ENCODE results near the gene LYPD6B. TPM values are rescaled to one million over a fixed set of nuclear protein-coding genes. Genes with fewer than 3 reads are reported as not detected.

LYPD6B gene
- total RNA-seq, 1 donor from 2014 or later: not detected

DNA sequence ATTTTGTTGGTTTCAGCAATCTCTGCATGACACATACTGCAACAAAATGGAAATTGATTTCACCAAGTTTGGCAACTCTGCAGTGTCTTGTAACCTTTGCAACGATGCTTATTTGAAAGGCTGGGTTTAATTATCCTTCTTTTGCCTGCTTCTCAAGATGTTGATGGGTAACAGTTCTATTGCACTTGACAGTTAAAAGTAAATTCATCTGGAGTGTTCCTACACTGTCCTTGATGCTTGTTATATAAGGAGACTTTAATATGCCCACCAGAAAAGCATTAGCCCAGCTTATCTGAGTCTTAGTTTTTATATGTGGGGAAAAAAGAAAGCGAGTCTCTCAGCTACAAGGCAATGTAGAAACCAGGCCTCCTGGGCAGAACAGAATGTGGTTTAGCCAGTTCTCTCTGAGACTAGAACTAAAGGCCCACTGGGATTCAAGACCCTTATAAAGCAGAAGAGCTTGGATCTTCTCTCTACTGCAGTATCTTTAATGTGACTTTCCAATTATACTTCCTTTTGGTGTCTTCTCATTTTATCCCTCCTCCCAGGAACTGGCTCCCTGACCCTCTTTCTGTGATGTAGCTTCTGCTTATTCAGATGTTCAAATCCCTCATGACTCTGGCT, 185.1 kb downstream of the LYPD6B start:
- Mint-ChIP-seq H3K9me3 (no peaks in the 10 kb centered on the region), H3K27me3 (ENCODE audit: low read depth) (no peaks in the 10 kb centered on the region), H3K36me3 (ENCODE audit: low read depth) (no peaks in the 10 kb centered on the region), H3K4me1 (peaks cover 18% of the 10 kb centered on the region), H3K4me3 (no peak overlapping the region), H3K27ac (ENCODE audit: unreplicated experiment) (no peak overlapping the region)
- TF ChIP-seq, protein P1, sequence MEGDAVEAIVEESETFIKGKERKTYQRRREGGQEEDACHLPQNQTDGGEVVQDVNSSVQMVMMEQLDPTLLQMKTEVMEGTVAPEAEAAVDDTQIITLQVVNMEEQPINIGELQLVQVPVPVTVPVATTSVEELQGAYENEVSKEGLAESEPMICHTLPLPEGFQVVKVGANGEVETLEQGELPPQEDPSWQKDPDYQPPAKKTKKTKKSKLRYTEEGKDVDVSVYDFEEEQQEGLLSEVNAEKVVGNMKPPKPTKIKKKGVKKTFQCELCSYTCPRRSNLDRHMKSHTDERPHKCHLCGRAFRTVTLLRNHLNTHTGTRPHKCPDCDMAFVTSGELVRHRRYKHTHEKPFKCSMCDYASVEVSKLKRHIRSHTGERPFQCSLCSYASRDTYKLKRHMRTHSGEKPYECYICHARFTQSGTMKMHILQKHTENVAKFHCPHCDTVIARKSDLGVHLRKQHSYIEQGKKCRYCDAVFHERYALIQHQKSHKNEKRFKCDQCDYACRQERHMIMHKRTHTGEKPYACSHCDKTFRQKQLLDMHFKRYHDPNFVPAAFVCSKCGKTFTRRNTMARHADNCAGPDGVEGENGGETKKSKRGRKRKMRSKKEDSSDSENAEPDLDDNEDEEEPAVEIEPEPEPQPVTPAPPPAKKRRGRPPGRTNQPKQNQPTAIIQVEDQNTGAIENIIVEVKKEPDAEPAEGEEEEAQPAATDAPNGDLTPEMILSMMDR (conservative IDR thresholded peaks at IDR 0.05): no peak
- DNase-seq (ENCODE audit: low read depth, low spot score): no peak

GRCh38 chr2:149224543-149224942, 186.0 kb downstream of the LYPD6B start:
- Mint-ChIP-seq H3K4me1 (peaks cover 17% of the 10 kb centered on the region), H3K4me3 (no peak overlapping the region), H3K9me3 (no peaks in the 10 kb centered on the region), H3K36me3 (ENCODE audit: low read depth) (no peaks in the 10 kb centered on the region), H3K27ac (ENCODE audit: unreplicated experiment) (no peak overlapping the region), H3K27me3 (ENCODE audit: low read depth) (no peaks in the 10 kb centered on the region)
- no peak for DNase-seq (ENCODE audit: low read depth, low spot score)
- TF ChIP-seq, protein P1 (conservative IDR thresholded peaks at IDR 0.05): no peak

GRCh38 chr2:149225446-149225845, 186.9 kb downstream of the LYPD6B start:
- Mint-ChIP-seq H3K27me3 (ENCODE audit: low read depth) (no peaks in the 10 kb centered on the region), H3K27ac (ENCODE audit: unreplicated experiment) (peak overlapping the region; percentile 23)
- TF ChIP-seq, protein P1 (conservative IDR thresholded peaks at IDR 0.05): no peak

DNA sequence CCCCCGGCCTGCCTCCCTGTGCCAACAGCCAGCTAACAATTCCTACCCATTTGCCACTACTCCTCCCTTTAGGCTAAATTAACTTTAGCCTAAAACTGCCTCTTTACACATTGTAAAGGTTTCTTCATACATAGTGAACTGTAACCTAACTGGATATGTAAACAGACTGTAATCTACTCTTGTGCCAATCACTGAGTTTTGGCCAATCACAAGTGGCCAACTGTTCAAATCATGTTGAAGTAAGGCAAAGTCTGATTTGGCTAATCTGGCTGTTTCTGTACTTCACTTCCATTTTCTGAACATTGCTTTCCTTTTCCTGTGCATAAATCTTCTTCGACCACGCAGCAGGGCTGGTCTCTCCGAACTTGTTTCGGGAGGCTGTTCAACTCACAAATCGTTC, 188.3 kb downstream of the LYPD6B start:
- H3K9me3 Mint-ChIP-seq: no peaks in the 10 kb centered on the region
- TF ChIP-seq, protein P1 (conservative IDR thresholded peaks at IDR 0.05): no peak
- H3K27me3 Mint-ChIP-seq (ENCODE audit: low read depth): no peaks in the 10 kb centered on the region
- peaks cover 6% of the 10 kb centered on the region for H3K4me1 Mint-ChIP-seq
- DNase-seq (ENCODE audit: low read depth, low spot score): no peak
- no peak overlapping the region for H3K4me3 Mint-ChIP-seq
- H3K27ac Mint-ChIP-seq (ENCODE audit: unreplicated experiment): no peak overlapping the region
- H3K36me3 Mint-ChIP-seq (ENCODE audit: low read depth): no peaks in the 10 kb centered on the region

More at GRCh38 chr2:149225446-149225845, 186.9 kb downstream of the LYPD6B start:
- H3K36me3 Mint-ChIP-seq (ENCODE audit: low read depth): no peaks in the 10 kb centered on the region
- H3K4me3 Mint-ChIP-seq: no peak overlapping the region
- no peaks in the 10 kb centered on the region for H3K9me3 Mint-ChIP-seq
- DNase-seq (ENCODE audit: low read depth, low spot score): no peak
- peaks cover 11% of the 10 kb centered on the region for H3K4me1 Mint-ChIP-seq

DNA sequence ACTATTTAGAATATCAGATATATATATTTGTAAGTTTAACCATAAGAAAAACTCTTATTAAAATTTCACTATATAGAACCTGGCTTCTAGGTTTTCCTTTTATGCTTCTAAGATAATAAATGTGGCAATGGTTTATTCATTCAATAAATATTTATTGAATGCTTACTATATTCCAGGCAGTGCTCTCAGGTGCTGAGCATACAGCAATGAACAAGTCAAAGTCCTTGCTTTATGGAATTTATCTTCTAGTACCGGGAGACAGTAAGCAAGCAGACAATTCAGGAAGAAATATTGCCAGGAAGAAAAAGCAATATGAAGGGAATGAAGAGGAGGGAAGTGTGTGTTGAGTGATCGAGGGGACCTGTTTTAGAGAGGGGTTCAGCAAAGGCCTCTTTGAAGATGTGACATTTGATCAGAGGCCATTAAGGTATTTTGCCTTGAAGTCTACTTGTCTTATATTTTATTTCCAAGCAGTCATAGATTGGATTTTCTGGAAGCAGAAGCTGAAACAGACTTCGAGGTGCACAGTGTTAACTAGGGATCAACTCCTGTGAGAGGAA, 197.4 kb downstream of the LYPD6B start:
- H3K27ac Mint-ChIP-seq (ENCODE audit: unreplicated experiment): peak overlapping the region; percentile 44
- no peak overlapping the region for H3K4me3 Mint-ChIP-seq
- H3K27me3 Mint-ChIP-seq (ENCODE audit: low read depth): no peaks in the 10 kb centered on the region
- TF ChIP-seq, protein P1 (conservative IDR thresholded peaks at IDR 0.05): no peak
- no peak for DNase-seq (ENCODE audit: low read depth, low spot score)
- H3K9me3 Mint-ChIP-seq: peaks cover 7% of the 10 kb centered on the region
- H3K36me3 Mint-ChIP-seq (ENCODE audit: low read depth): no peaks in the 10 kb centered on the region
- H3K4me1 Mint-ChIP-seq: no peaks in the 10 kb centered on the region

Data from neural crest cell (in vitro differentiated cells).